GM23338 (cell line): ENCODE results near the gene GUCA1A. TPM values are rescaled to one million over a fixed set of nuclear protein-coding genes. Genes with fewer than 3 reads are reported as not detected.

Experiments used
- ATAC-seq: fragments of 200-7000 bp; cut with Tn5 transposase; 3 replicates; pipeline ENCODE4 v1.9.1; 2020
- DNase-seq: peaks from one replicate; pipeline ENCODE4 v3.0.0-alpha.2; 2015; ENCODE audit warnings: low spot score
- H2AFZ ChIP-seq: fragments of 200-600 bp; sonication (generic); 2 replicates; pipeline ENCODE4 v1.8.0; 2016; ENCODE audit warnings: antibody characterized with exemption, mild to moderate bottlenecking, moderate library complexity
- H3F3A ChIP-seq: fragments of 200-600 bp; sonication (generic); replicated peaks from 2 replicates; pipeline ENCODE4 v1.8.0; 2017; ENCODE audit warnings: antibody characterized with exemption, mixed run types, low read depth
- H3K27ac ChIP-seq: fragments of 200-600 bp; sonication (generic); 2 replicates; pipeline ENCODE4 v1.6.1; 2016; ENCODE audit warnings: low read depth
- H3K27me3 ChIP-seq: fragments of 200-600 bp; sonication (generic); 2 replicates; pipeline ENCODE4 v1.8.0; 2016; ENCODE audit warnings: mild to moderate bottlenecking, mixed run types, moderate library complexity; ENCODE audit not compliant: insufficient read depth
- H3K36me3 ChIP-seq: fragments of 200-600 bp; sonication (generic); 2 replicates; pipeline ENCODE4 v1.8.0; 2016; ENCODE audit warnings: mild to moderate bottlenecking; ENCODE audit not compliant: insufficient read depth
- H3K4me1 ChIP-seq: fragments of 200-600 bp; sonication (generic); 2 replicates; pipeline ENCODE4 v1.8.0; 2016; ENCODE audit warnings: mild to moderate bottlenecking, moderate library complexity; ENCODE audit not compliant: insufficient read depth
- H3K4me2 ChIP-seq: fragments of 200-600 bp; sonication (generic); 2 replicates; pipeline ENCODE4 v1.7.1; 2017; ENCODE audit warnings: mixed run types
- H3K4me3 ChIP-seq: fragments of 200-600 bp; sonication (generic); 2 replicates; pipeline ENCODE4 v1.6.1; 2016; ENCODE audit warnings: mixed run types
- H3K79me2 ChIP-seq: fragments of 200-600 bp; sonication (generic); replicated peaks from 2 replicates; pipeline ENCODE4 v1.8.0; 2017; ENCODE audit warnings: mild to moderate bottlenecking; ENCODE audit not compliant: insufficient read depth
- H3K9me2 ChIP-seq: fragments of 200-600 bp; sonication (generic); 2 replicates; pipeline ENCODE4 v1.8.0; 2017; ENCODE audit not compliant: insufficient read depth
- H4K20me1 ChIP-seq: fragments of 200-600 bp; sonication (generic); replicated peaks from 2 replicates; pipeline ENCODE4 v1.8.0; 2017; ENCODE audit warnings: mild to moderate bottlenecking; ENCODE audit not compliant: insufficient read depth
- H3K27ac Mint-ChIP-seq: 2 replicates; pipeline ENCODE4 v1.8.0; 2020; ENCODE audit warnings: inconsistent platforms, mild to moderate bottlenecking, moderate library complexity, mixed read lengths
- H3K27me3 Mint-ChIP-seq: 3 replicates; pipeline ENCODE4 v1.8.0; 2022; ENCODE audit warnings: low read depth, mild to moderate bottlenecking, moderate library complexity, mixed read lengths, inconsistent platforms; ENCODE audit not compliant: insufficient read depth, poor library complexity
- H3K36me3 Mint-ChIP-seq: 3 replicates; pipeline ENCODE4 v1.8.0; 2021; ENCODE audit warnings: low read depth, mild to moderate bottlenecking, inconsistent platforms, moderate library complexity, mixed read lengths
- H3K4me1 Mint-ChIP-seq: 3 replicates; pipeline ENCODE4 v1.8.0; 2020; ENCODE audit warnings: mild to moderate bottlenecking, inconsistent platforms, mixed read lengths
- H3K4me3 Mint-ChIP-seq: 3 replicates; pipeline ENCODE4 v1.8.0; 2021; ENCODE audit warnings: moderate library complexity, mild to moderate bottlenecking, inconsistent platforms, mixed read lengths
- H3K9me3 Mint-ChIP-seq: 3 replicates; pipeline ENCODE4 v1.8.0; 2020; ENCODE audit warnings: moderate library complexity, mild to moderate bottlenecking, inconsistent platforms, mixed read lengths
- EZH2 ChIP-seq: fragments of 200-600 bp; sonication (generic); IDR thresholded peaks from one replicate; pipeline ENCODE4 v1.8.0; 2017; ENCODE audit warnings: antibody characterized with exemption, mild to moderate bottlenecking, low read depth; ENCODE audit not compliant: unreplicated experiment
- JUNB ChIP-seq: IDR thresholded peaks from one replicate; pipeline ENCODE4 v1.6.1; 2016; ENCODE audit warnings: antibody characterized with exemption; ENCODE audit not compliant: unreplicated experiment
- NANOG ChIP-seq: IDR thresholded peaks from 2 replicates; pipeline ENCODE4 v1.6.1; 2016; ENCODE audit warnings: antibody characterized with exemption, borderline replicate concordance
- polyA plus RNA-seq: library from polyadenylated mRNA; unstranded; fragments of >200 nt; fragmentation: Nextera tagmentation; extraction: Ambion mirVana; gene quantifications from 2 replicates; pipeline ENCODE4 v1.2.1, GENCODE V29; 2016
- total RNA-seq: library from RNA; depleted of rRNA; stranded (reverse); fragments of >200 nt; shearing (Covaris generic); gene quantifications from 2 replicates; pipeline ENCODE4 v1.2.3, GENCODE V29; 2014
- TF ChIP-seq, protein P1 (sequence below): IDR thresholded peaks from 2 replicates; pipeline ENCODE4 v1.6.1; 2016; ENCODE audit warnings: antibody characterized with exemption
- TF ChIP-seq, protein P2 (sequence below): fragments of 250-450 bp; sonication (Bioruptor Pico); IDR thresholded peaks from 2 replicates; pipeline ENCODE4 v1.5.0; 2020; ENCODE audit warnings: mild to moderate bottlenecking, moderate library complexity

GUCA1A gene
- total and polyA plus RNA-seq, 2 experiments from 2014 or later, result 5.2 to 10.6 TPM

DNA sequence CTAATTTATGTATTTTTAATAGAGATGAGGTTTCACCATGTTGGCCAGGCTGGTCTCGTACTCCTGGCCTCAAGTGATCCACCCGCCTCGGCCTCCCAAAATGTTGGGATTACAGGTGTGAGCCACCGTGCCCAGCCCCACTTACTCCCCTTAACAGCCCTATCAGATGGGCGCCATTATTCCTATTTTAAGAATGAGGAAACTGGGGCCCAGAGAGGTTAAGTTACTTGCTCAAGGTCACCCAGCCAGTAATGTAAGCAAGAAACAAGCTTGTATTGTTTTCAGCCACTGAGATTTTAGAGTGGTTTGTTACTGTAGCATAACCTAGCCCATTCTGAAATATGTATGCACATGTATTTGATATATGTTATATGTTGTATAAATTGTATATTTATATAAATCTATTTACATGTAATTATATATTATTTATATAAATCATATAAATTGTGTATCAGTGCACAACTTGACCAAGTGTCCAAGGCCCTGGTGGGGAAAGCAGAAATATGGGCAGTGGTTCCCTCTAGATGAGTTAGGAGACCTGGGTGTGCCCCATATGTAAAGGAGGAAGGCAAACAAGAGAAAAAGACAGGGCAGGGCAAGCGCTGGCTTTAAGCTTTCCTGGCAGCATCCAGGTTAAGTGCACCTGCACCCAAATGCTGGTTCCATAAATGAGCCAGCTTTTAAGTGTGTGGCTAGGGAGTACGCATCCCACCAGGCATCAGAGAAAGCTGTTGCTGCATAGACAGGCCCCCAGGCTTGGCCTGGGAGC is 1.2 kb upstream of the GUCA1A start:
- Histone ChIP-seq H3K4me2 (no peak overlapping the region), H2AFZ (no peak overlapping the region), H4K20me1 (no peaks in the 10 kb centered on the region), H3K4me1 (peaks cover 10% of the 10 kb centered on the region), H3K9me2 (no peaks in the 10 kb centered on the region), H3K27ac (no peak overlapping the region), H3K79me2 (no peaks in the 10 kb centered on the region), H3F3A (0 out of 2 replicates have a peak, but pooled peaks cover 7% of the 10 kb centered on the region), H3K27me3 (no peaks in the 10 kb centered on the region), H3K4me3 (no peak overlapping the region), H3K36me3 (no peaks in the 10 kb centered on the region)
- DNase-seq (no peak), ATAC-seq (no peak)
- TF ChIP-seq JUNB (no peak), EZH2 (no peak), NANOG (no peak)
- TF ChIP-seq, protein P1, sequence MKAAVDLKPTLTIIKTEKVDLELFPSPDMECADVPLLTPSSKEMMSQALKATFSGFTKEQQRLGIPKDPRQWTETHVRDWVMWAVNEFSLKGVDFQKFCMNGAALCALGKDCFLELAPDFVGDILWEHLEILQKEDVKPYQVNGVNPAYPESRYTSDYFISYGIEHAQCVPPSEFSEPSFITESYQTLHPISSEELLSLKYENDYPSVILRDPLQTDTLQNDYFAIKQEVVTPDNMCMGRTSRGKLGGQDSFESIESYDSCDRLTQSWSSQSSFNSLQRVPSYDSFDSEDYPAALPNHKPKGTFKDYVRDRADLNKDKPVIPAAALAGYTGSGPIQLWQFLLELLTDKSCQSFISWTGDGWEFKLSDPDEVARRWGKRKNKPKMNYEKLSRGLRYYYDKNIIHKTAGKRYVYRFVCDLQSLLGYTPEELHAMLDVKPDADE, result no peak
- TF ChIP-seq, protein P2, sequence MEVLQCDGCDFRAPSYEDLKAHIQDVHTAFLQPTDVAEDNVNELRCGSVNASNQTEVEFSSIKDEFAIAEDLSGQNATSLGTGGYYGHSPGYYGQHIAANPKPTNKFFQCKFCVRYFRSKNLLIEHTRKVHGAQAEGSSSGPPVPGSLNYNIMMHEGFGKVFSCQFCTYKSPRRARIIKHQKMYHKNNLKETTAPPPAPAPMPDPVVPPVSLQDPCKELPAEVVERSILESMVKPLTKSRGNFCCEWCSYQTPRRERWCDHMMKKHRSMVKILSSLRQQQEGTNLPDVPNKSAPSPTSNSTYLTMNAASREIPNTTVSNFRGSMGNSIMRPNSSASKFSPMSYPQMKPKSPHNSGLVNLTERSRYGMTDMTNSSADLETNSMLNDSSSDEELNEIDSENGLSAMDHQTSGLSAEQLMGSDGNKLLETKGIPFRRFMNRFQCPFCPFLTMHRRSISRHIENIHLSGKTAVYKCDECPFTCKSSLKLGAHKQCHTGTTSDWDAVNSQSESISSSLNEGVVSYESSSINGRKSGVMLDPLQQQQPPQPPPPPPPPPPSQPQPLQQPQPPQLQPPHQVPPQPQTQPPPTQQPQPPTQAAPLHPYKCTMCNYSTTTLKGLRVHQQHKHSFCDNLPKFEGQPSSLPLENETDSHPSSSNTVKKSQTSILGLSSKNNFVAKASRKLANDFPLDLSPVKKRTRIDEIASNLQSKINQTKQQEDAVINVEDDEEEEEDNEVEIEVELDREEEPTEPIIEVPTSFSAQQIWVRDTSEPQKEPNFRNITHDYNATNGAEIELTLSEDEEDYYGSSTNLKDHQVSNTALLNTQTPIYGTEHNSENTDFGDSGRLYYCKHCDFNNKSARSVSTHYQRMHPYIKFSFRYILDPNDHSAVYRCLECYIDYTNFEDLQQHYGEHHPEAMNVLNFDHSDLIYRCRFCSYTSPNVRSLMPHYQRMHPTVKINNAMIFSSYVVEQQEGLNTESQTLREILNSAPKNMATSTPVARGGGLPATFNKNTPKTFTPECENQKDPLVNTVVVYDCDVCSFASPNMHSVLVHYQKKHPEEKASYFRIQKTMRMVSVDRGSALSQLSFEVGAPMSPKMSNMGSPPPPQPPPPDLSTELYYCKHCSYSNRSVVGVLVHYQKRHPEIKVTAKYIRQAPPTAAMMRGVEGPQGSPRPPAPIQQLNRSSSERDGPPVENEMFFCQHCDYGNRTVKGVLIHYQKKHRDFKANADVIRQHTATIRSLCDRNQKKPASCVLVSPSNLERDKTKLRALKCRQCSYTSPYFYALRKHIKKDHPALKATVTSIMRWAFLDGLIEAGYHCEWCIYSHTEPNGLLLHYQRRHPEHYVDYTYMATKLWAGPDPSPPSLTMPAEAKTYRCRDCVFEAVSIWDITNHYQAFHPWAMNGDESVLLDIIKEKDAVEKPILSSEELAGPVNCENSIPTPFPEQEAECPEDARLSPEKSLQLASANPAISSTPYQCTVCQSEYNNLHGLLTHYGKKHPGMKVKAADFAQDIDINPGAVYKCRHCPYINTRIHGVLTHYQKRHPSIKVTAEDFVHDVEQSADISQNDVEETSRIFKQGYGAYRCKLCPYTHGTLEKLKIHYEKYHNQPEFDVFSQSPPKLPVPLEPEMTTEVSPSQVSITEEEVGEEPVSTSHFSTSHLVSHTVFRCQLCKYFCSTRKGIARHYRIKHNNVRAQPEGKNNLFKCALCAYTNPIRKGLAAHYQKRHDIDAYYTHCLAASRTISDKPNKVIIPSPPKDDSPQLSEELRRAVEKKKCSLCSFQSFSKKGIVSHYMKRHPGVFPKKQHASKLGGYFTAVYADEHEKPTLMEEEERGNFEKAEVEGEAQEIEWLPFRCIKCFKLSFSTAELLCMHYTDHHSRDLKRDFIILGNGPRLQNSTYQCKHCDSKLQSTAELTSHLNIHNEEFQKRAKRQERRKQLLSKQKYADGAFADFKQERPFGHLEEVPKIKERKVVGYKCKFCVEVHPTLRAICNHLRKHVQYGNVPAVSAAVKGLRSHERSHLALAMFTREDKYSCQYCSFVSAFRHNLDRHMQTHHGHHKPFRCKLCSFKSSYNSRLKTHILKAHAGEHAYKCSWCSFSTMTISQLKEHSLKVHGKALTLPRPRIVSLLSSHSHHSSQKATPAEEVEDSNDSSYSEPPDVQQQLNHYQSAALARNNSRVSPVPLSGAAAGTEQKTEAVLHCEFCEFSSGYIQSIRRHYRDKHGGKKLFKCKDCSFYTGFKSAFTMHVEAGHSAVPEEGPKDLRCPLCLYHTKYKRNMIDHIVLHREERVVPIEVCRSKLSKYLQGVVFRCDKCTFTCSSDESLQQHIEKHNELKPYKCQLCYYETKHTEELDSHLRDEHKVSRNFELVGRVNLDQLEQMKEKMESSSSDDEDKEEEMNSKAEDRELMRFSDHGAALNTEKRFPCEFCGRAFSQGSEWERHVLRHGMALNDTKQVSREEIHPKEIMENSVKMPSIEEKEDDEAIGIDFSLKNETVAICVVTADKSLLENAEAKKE (CRISPR knock-in tag), result no peak
- no peaks in the 10 kb centered on the region for H3K9me3 Mint-ChIP-seq
- H3K36me3 Mint-ChIP-seq, result no peaks in the 10 kb centered on the region; the same call in 2 of the 3 replicates
- no peak overlapping the region for H3K27ac Mint-ChIP-seq
- peaks cover 8% of the 10 kb centered on the region for H3K27me3 Mint-ChIP-seq
- H3K4me3 Mint-ChIP-seq, result no peak overlapping the region
- peaks cover 18% of the 10 kb centered on the region for H3K4me1 Mint-ChIP-seq
